GM23248 (cell line): ENCODE results near the gene TRPM7. TPM values are rescaled to one million over a fixed set of nuclear protein-coding genes. Genes with fewer than 3 reads are reported as not detected.
A peak's percentile ranks its signal among the peaks of the same experiment; 100 is the strongest.
"Not testable (repeated sequence)": the region's sequence is repeated elsewhere in the genome, so short reads cannot be mapped to it uniquely, and the experiment has no call there.

Experiments used
- DNase-seq: peaks from one replicate; pipeline ENCODE4 v3.0.0-alpha.2; 2015
- H2AFZ ChIP-seq: fragments of 200-600 bp; sonication (generic); 2 replicates; pipeline ENCODE4 v1.6.1; 2016; ENCODE audit warnings: antibody characterized with exemption
- H3F3A ChIP-seq: fragments of 200-600 bp; sonication (generic); 2 replicates; pipeline ENCODE4 v1.6.1; 2016; ENCODE audit warnings: mild to moderate bottlenecking, antibody characterized with exemption, mixed run types; ENCODE audit not compliant: insufficient read depth
- H3K27ac ChIP-seq: fragments of 200-600 bp; sonication (generic); 2 replicates; pipeline ENCODE4 v1.5.1; 2016; ENCODE audit warnings: mild to moderate bottlenecking
- H3K27me3 ChIP-seq: fragments of 200-600 bp; sonication (generic); replicated peaks from 2 replicates; pipeline ENCODE4 v1.6.1; 2016; ENCODE audit warnings: mild to moderate bottlenecking; ENCODE audit not compliant: insufficient read depth
- H3K36me3 ChIP-seq: fragments of 200-600 bp; sonication (generic); 2 replicates; pipeline ENCODE4 v1.6.1; 2016; ENCODE audit warnings: low read depth, mild to moderate bottlenecking
- H3K4me1 ChIP-seq: fragments of 200-600 bp; sonication (generic); 2 replicates; pipeline ENCODE4 v1.6.1; 2016; ENCODE audit warnings: mild to moderate bottlenecking; ENCODE audit not compliant: insufficient read depth
- H3K4me2 ChIP-seq: fragments of 200-600 bp; sonication (generic); one replicate; pipeline ENCODE4 v1.6.1; 2016; ENCODE audit warnings: mild to moderate bottlenecking; ENCODE audit not compliant: unreplicated experiment
- H3K4me3 ChIP-seq: fragments of 200-600 bp; sonication (generic); 2 replicates; pipeline ENCODE4 v1.5.1; 2016; ENCODE audit warnings: mild to moderate bottlenecking
- H3K79me2 ChIP-seq: fragments of 200-600 bp; sonication (generic); 2 replicates; pipeline ENCODE4 v1.6.1; 2016; ENCODE audit warnings: mild to moderate bottlenecking; ENCODE audit not compliant: insufficient read depth
- H3K9ac ChIP-seq: fragments of 200-600 bp; sonication (generic); 2 replicates; pipeline ENCODE4 v1.6.1; 2016; ENCODE audit warnings: mild to moderate bottlenecking
- H3K9me2 ChIP-seq: fragments of 200-600 bp; sonication (generic); 2 replicates; pipeline ENCODE4 v1.6.1; 2016; ENCODE audit warnings: mixed run types, mild to moderate bottlenecking, moderate library complexity; ENCODE audit not compliant: insufficient read depth
- H3K9me3 ChIP-seq: fragments of 200-600 bp; sonication (generic); one replicate; pipeline ENCODE4 v1.6.1; 2017; ENCODE audit warnings: low read depth
- H4K20me1 ChIP-seq: fragments of 200-600 bp; sonication (generic); 2 replicates; pipeline ENCODE4 v1.6.0; 2016; ENCODE audit not compliant: insufficient read depth
- EZH2 ChIP-seq: fragments of 200-600 bp; sonication (generic); IDR thresholded peaks from 2 replicates; pipeline ENCODE4 v1.6.1; 2018; ENCODE audit warnings: antibody characterized with exemption, mild to moderate bottlenecking; ENCODE audit not compliant: insufficient read depth, poor library complexity, severe bottlenecking
- EZH2phosphoT487 ChIP-seq: fragments of 200-600 bp; sonication (generic); IDR thresholded peaks from 2 replicates; pipeline ENCODE4 v1.6.1; 2018; ENCODE audit warnings: antibody characterized with exemption, moderate library complexity, mild to moderate bottlenecking, low read depth; ENCODE audit not compliant: insufficient read depth
- WGBS, 2 experiments: methylation state at CpG; one replicate each; pipeline ENCODE4 v1.1.6; 2015 to 2017; ENCODE audit warnings: low lambda C conversion rate in 2 of 2, low coverage in 1 of 2; ENCODE audit errors: missing lambda C conversion rate in 2 of 2; 5-methylcytosine and 5-hydroxymethylcytosine counted together
- in situ Hi-C: fragments of 300-500 bp; cut with MboI; formaldehyde crosslinking; loops from 2 replicates; pipeline ENCODE4 v1.15.0; 2020
- polyA plus RNA-seq: library from polyadenylated mRNA; unstranded; fragments of >200 nt; fragmentation: Nextera tagmentation; extraction: Ambion mirVana; gene quantifications from 2 replicates; pipeline ENCODE4 v1.2.1, GENCODE V29; 2016
- total RNA-seq: library from RNA; depleted of rRNA; stranded (reverse); fragments of >200 nt; shearing (Covaris generic); gene quantifications from 2 replicates; pipeline ENCODE4 v1.2.3, GENCODE V29; 2014

The TRPM7 gene
- total and polyA plus RNA-seq, 2 experiments from 2014 or later: 15.5 to 38.4 TPM

DNA sequence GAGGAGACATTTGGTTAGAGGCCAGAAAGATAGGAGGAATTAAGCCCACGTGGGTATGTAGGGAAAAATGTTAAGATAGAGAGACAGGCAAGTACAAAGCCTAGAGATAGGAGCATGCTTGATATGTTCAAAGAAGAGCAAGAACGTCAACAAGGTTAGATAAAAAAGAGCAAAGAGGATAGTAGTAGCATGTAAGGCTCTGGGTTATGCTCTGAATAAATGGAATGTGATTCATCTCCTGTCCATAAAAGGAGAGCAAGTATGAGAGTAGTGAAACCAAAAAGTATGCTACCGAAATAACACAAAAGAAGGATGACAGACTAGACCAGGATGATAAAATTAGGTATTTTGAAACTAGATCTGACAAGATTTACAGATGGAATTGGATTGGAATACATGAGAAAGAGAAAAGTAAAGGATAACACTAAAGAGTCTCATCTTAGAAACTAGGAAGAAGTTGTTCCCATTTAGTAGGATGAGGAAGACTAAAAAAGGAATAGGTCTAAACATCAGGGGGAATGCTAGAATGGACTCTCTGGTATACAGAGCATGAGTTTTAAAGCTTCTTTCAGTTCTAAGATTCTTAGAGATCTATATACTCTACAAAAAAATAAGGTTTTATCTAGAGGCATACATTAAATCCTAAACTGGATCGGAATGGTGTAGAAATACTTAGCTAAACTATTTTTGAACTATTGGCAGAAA, 59.1 kb downstream of the TRPM7 start:
- Histone ChIP-seq H3K9me2 (no peaks in the 10 kb centered on the region), H2AFZ (no peak overlapping the region), H3K9ac (peak overlapping the region; percentile 15; the same call in 1 of the 2 replicates), H3K27ac (peak overlapping the region; percentile 32), H3K4me2 (peak overlapping the region; percentile 25), H3K36me3 (peaks cover 22% of the 10 kb centered on the region), H3K4me1 (peaks cover 20% of the 10 kb centered on the region; the same call in 1 of the 2 replicates), H3K27me3 (no peaks in the 10 kb centered on the region), H3K9me3 (no peaks in the 10 kb centered on the region), H4K20me1 (no peaks in the 10 kb centered on the region), H3K4me3 (no peak overlapping the region), H3F3A (peaks cover 25% of the 10 kb centered on the region; the same call in 1 of the 2 replicates), H3K79me2 (peaks cover 6% of the 10 kb centered on the region; the same call in 1 of the 2 replicates)
- no peak for TF ChIP-seq EZH2
- no peak for TF ChIP-seq EZH2phosphoT487
- 76 to 77% methylated on average over 4 of the region's 4 CpGs for WGBS, 2 experiments
- peak; percentile 57 for DNase-seq
- in situ Hi-C loops: no loop called here

DNA sequence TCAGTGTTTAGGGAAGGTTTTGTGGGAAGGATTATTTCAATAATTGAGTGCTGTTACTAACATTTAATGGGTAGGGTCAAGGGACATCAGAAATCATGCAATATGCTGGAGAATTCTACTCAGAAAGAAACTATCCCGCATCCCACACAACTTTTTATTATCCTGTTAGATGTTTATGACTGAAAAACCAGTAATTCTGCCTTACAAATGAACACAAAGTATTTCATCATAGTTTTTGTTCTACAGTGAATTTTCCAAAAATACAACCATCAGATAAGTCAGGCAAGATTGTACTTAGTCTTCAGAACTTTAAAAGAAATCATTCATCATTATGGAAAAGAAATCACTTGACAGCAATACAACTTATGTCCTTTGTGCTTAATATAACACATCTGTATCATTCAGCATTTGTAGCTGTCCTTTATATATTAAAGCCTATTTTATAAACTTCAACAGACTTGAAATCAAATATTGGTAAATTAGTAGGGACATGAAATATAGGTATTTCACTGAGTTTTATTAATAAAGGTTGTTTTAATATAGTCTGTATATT, 61.9 kb downstream of the TRPM7 start:
- H3K9ac ChIP-seq: no peak overlapping the region
- peaks cover 6% of the 10 kb centered on the region; the same call in 1 of the 2 replicates for H3K79me2 ChIP-seq
- no peak overlapping the region for H2AFZ ChIP-seq
- no peak overlapping the region for H3K4me3 ChIP-seq
- 93 to 96% methylated on average over 1 of the region's 1 CpG for WGBS, 2 experiments
- no peaks in the 10 kb centered on the region for H4K20me1 ChIP-seq
- peaks cover 20% of the 10 kb centered on the region; the same call in 1 of the 2 replicates for H3K4me1 ChIP-seq
- in situ Hi-C loops: no loop called here
- no peaks in the 10 kb centered on the region for H3K9me3 ChIP-seq
- no peaks in the 10 kb centered on the region for H3K27me3 ChIP-seq
- TF ChIP-seq EZH2 (no peak), EZH2phosphoT487 (no peak)
- no peak overlapping the region for H3K4me2 ChIP-seq
- H3K9me2 ChIP-seq: no peaks in the 10 kb centered on the region
- H3F3A ChIP-seq: peaks cover 25% of the 10 kb centered on the region; the same call in 1 of the 2 replicates
- peak; percentile 9 for DNase-seq
- H3K36me3 ChIP-seq: peaks cover 21% of the 10 kb centered on the region
- peak overlapping the region; percentile 27; the same call in 1 of the 2 replicates for H3K27ac ChIP-seq

DNA sequence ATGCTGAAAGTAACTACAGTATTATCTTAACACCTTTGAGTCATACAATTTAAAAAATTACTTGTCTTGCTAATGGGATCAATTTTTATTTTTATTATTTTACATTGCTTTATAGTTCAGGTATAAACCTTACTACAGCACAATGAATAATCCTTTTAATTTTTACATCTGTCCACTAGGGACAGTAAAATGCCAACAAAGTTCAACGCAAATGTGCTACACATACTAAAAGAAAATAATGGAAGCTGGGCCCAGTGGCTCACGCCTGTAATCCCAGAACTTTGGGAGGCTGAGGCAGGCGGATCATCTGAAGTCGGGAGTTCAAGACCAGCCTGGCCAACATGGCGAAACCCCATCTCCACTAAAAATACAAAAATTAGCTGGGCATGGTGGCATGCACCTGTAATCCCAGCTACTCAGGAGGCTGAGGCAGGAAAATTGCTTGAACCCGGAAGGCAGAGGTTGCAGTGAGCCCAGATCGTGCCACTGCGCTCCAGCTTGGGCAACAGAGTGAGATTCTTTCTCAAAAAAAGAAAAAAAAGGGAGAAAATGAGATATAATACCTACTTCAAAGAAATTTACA, 64.1 kb downstream of the TRPM7 start:
- Histone ChIP-seq H3K36me3 (peaks cover 26% of the 10 kb centered on the region), H3K4me1 (peaks cover 14% of the 10 kb centered on the region; the same call in 1 of the 2 replicates), H3F3A (peaks cover 17% of the 10 kb centered on the region; the same call in 1 of the 2 replicates), H3K79me2 (peaks cover 12% of the 10 kb centered on the region)
- H3K9me2 ChIP-seq, H3K9ac ChIP-seq, H3K9me3 ChIP-seq, H3K4me2 ChIP-seq, H3K27me3 ChIP-seq, H4K20me1 ChIP-seq, H2AFZ ChIP-seq, in situ Hi-C loops, H3K27ac ChIP-seq, H3K4me3 ChIP-seq: not testable (repeated sequence)
- WGBS, 2 experiments: 78 to 83% methylated on average over 8 of the region's 8 CpGs
- peak; percentile 56 for DNase-seq

DNA sequence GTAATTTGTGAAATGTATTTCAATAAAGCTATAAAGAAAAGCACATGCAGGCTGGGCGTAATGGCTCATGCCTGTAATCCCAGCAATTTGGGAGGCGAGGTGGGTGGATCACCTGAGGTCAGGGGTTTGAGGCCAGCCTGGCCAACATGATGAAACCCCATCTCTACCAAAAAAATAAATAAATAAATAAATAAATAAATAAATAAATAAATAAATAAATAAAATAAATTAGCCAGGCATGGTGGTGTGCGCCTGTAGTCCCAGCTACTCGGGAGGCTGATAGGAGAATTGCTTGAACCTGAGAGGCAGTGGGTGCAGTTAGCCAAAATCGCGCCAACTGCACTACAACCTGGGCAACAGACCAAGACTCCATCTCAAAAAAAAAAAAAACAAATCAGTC, 69.6 kb downstream of the TRPM7 start:
- H3K4me1 ChIP-seq, H3K9ac ChIP-seq, H3K27ac ChIP-seq, H3K9me2 ChIP-seq, H3K9me3 ChIP-seq, H4K20me1 ChIP-seq, DNase-seq, H3K27me3 ChIP-seq, H2AFZ ChIP-seq, in situ Hi-C loops, H3K4me2 ChIP-seq, H3F3A ChIP-seq, H3K4me3 ChIP-seq: not testable (repeated sequence)
- 96 to 99% methylated on average over 6 of the region's 6 CpGs for WGBS, 2 experiments
- H3K79me2 ChIP-seq: peaks cover 16% of the 10 kb centered on the region; the same call in 1 of the 2 replicates
- H3K36me3 ChIP-seq: peaks cover 49% of the 10 kb centered on the region

DNA sequence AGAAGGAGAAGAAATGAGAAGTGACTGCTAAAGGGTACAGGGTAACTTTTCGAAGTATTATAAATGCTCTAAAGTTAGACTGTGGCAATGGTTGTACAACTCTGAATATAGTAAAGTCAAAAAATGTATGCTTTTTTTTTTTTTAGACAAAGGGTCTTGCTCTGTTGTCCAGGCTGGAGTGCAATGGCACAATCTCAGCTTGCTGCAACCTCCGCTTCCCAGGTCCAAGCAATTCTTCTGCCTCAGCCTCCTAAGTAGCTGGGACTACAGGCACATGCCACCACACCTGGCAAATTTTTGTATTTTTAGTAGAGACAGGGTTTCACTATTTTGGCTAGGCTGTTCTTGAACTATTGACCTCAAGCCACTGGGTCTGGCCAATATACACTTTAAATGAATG, 70.0 kb downstream of the TRPM7 start:
- H3K27ac ChIP-seq, H3K9ac ChIP-seq, H3K9me3 ChIP-seq, H3K4me3 ChIP-seq, DNase-seq, H3K9me2 ChIP-seq, H2AFZ ChIP-seq, H3F3A ChIP-seq, H4K20me1 ChIP-seq, H3K4me2 ChIP-seq, H3K4me1 ChIP-seq, in situ Hi-C loops, H3K27me3 ChIP-seq: not testable (repeated sequence)
- Histone ChIP-seq H3K79me2 (peaks cover 16% of the 10 kb centered on the region; the same call in 1 of the 2 replicates), H3K36me3 (peaks cover 50% of the 10 kb centered on the region)
- 96 to 97% methylated on average over 2 of the region's 2 CpGs for WGBS, 2 experiments
